ENCODE results near the gene CFAP61.

DNA sequence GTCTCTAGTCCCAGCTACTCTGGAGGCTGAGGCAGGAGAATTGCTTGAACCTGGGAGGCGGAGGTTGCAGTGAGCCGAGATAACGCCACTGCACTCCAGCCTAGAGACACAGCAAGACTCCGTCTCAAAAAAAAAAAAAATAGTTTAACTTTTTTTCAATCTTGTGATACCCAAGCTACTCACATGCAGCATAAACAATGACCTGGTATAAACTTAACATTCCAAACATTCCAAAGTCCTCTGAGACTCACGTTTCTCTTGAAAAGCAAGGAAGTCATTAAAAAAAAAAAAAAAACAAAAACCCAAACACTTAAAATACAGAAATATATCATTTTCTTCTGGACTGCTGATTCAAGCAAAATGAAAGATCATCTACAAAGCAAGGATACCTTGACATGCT is 14.4 kb upstream of the CFAP61 start:
- TF ChIP-seq CTCF (IDR thresholded peaks at IDR 0.05) (no peak), POLR2A (IDR thresholded peaks at IDR 0.05) (no peak)

All from heart left ventricle (tissue), 13 donors.